ENCODE data around the gene PATZ1.

PATZ1 gene

GRCh38 chr22:31286360-31287255, 59.5 kb downstream of the PATZ1 start:
- peaks cover 87% of the 10 kb centered on the region for H3K4me1 Mint-ChIP-seq (ENCODE audit: low read depth)
- peak overlapping the region; percentile 99 for H3K27ac Mint-ChIP-seq
- H3K4me3 Mint-ChIP-seq: peak overlapping the region; percentile 53
- H3K9me3 Mint-ChIP-seq: no peaks in the 10 kb centered on the region
- H3K36me3 Mint-ChIP-seq (ENCODE audit: low read depth): peaks cover 45% of the 10 kb centered on the region
- no peaks in the 10 kb centered on the region for H3K27me3 Mint-ChIP-seq
- no peak for DNase-seq

- Mint-ChIP-seq H3K4me1 (ENCODE audit: low read depth) (peaks cover 97% of the 10 kb centered on the region), H3K36me3 (ENCODE audit: low read depth) (peaks cover 57% of the 10 kb centered on the region), H3K9me3 (no peaks in the 10 kb centered on the region), H3K27me3 (no peaks in the 10 kb centered on the region), H3K27ac (peak overlapping the region; percentile 99), H3K4me3 (no peak overlapping the region)
- DNase-seq: no peak
These were observed 61.6 kb downstream of the PATZ1 start for GRCh38 chr22:31284281-31285155.

- Mint-ChIP-seq H3K9me3 (no peaks in the 10 kb centered on the region), H3K36me3 (ENCODE audit: low read depth) (peaks cover 69% of the 10 kb centered on the region), H3K4me3 (no peak overlapping the region), H3K27me3 (no peaks in the 10 kb centered on the region), H3K27ac (peak overlapping the region; percentile 99), H3K4me1 (ENCODE audit: low read depth) (peaks cover 97% of the 10 kb centered on the region)
- no peak for DNase-seq
These were observed 63.2 kb downstream of the PATZ1 start for GRCh38 chr22:31282748-31283468.

- Mint-ChIP-seq H3K27ac (peak overlapping the region; percentile 99), H3K4me3 (no peak overlapping the region), H3K27me3 (no peaks in the 10 kb centered on the region), H3K4me1 (ENCODE audit: low read depth) (peaks cover 97% of the 10 kb centered on the region), H3K36me3 (ENCODE audit: low read depth) (peaks cover 74% of the 10 kb centered on the region), H3K9me3 (no peaks in the 10 kb centered on the region)
- no peak for DNase-seq
These were observed 64.4 kb downstream of the PATZ1 start for GRCh38 chr22:31281733-31282132.

GRCh38 chr22:31279821-31280505, 66.2 kb downstream of the PATZ1 start:
- Mint-ChIP-seq H3K4me3 (no peak overlapping the region), H3K27me3 (no peaks in the 10 kb centered on the region), H3K4me1 (ENCODE audit: low read depth) (peaks cover 92% of the 10 kb centered on the region), H3K9me3 (no peaks in the 10 kb centered on the region), H3K36me3 (ENCODE audit: low read depth) (peaks cover 79% of the 10 kb centered on the region), H3K27ac (peak overlapping the region; percentile 99)
- no peak for DNase-seq

- H3K36me3 Mint-ChIP-seq (ENCODE audit: low read depth): peaks cover 85% of the 10 kb centered on the region
- H3K27me3 Mint-ChIP-seq: no peaks in the 10 kb centered on the region
- no peak for DNase-seq
- no peak overlapping the region for H3K4me3 Mint-ChIP-seq
- H3K9me3 Mint-ChIP-seq: no peaks in the 10 kb centered on the region
- peaks cover 89% of the 10 kb centered on the region for H3K4me1 Mint-ChIP-seq (ENCODE audit: low read depth)
- H3K27ac Mint-ChIP-seq: peak overlapping the region; percentile 99
These were observed 66.8 kb downstream of the PATZ1 start for GRCh38 chr22:31279327-31279669.

GRCh38 chr22:31278626-31279326, 67.4 kb downstream of the PATZ1 start:
- DNase-seq: no peak
- Mint-ChIP-seq H3K27me3 (no peaks in the 10 kb centered on the region), H3K4me1 (ENCODE audit: low read depth) (peaks cover 88% of the 10 kb centered on the region), H3K27ac (peak overlapping the region; percentile 99), H3K36me3 (ENCODE audit: low read depth) (peaks cover 88% of the 10 kb centered on the region), H3K9me3 (no peaks in the 10 kb centered on the region), H3K4me3 (peak overlapping the region; percentile 23)

- Mint-ChIP-seq H3K27me3 (no peaks in the 10 kb centered on the region), H3K9me3 (no peaks in the 10 kb centered on the region), H3K4me3 (no peak overlapping the region), H3K4me1 (ENCODE audit: low read depth) (peaks cover 85% of the 10 kb centered on the region), H3K36me3 (ENCODE audit: low read depth) (peaks cover 88% of the 10 kb centered on the region), H3K27ac (peak overlapping the region; percentile 99)
- no peak for DNase-seq
These were observed 68.0 kb downstream of the PATZ1 start for GRCh38 chr22:31278151-31278621.

- DNase-seq: no peak
- no peaks in the 10 kb centered on the region for H3K9me3 Mint-ChIP-seq
- no peak overlapping the region for H3K4me3 Mint-ChIP-seq
- H3K36me3 Mint-ChIP-seq (ENCODE audit: low read depth): peaks cover 88% of the 10 kb centered on the region
- peaks cover 85% of the 10 kb centered on the region for H3K4me1 Mint-ChIP-seq (ENCODE audit: low read depth)
- no peaks in the 10 kb centered on the region for H3K27me3 Mint-ChIP-seq
- H3K27ac Mint-ChIP-seq: peak overlapping the region; percentile 99
These were observed 68.4 kb downstream of the PATZ1 start for GRCh38 chr22:31277741-31278140.

- no peaks in the 10 kb centered on the region for H3K9me3 Mint-ChIP-seq
- H3K36me3 Mint-ChIP-seq (ENCODE audit: low read depth): peaks cover 88% of the 10 kb centered on the region
- H3K27me3 Mint-ChIP-seq: no peaks in the 10 kb centered on the region
- H3K4me3 Mint-ChIP-seq: no peak overlapping the region
- H3K27ac Mint-ChIP-seq: peak overlapping the region; percentile 68
- H3K4me1 Mint-ChIP-seq (ENCODE audit: low read depth): peaks cover 80% of the 10 kb centered on the region
- DNase-seq: no peak
These were observed 69.5 kb downstream of the PATZ1 start for GRCh38 chr22:31276426-31277167.

Measured in activated T-cell treated with anti-CD3 and anti-CD28 coated beads, Interleukin-2, amount 50 U/mL, for 24 hours (primary cell).